NCI-H748 treated with DMSO at 0.1 percent for 48 hours (cell line): Measurements from ENCODE around the gene TMEM25.
"Not testable (repeated sequence)": the region's sequence is repeated elsewhere in the genome, so short reads cannot be mapped to it uniquely, and the experiment has no call there.

Experiments
- DNase-seq: peaks from one replicate; lab custom pipeline; 2025; lab: John Stamatoyannopoulos, UW

TMEM25 gene

DNA sequence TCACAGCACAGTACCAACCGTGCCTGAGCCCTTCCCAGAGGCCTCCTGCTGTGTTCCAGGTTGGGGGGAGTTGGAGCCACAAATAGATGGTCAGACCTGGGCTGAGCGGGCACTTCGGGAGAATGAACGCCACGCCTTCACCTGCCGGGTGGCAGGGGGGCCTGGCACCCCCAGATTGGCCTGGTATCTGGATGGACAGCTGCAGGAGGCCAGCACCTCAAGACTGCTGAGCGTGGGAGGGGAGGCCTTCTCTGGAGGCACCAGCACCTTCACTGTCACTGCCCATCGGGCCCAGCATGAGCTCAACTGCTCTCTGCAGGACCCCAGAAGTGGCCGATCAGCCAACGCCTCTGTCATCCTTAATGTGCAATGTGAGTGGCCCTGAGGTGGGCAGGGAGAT lies 1.1 kb downstream of the TMEM25 start:
- no peak for DNase-seq

DNA sequence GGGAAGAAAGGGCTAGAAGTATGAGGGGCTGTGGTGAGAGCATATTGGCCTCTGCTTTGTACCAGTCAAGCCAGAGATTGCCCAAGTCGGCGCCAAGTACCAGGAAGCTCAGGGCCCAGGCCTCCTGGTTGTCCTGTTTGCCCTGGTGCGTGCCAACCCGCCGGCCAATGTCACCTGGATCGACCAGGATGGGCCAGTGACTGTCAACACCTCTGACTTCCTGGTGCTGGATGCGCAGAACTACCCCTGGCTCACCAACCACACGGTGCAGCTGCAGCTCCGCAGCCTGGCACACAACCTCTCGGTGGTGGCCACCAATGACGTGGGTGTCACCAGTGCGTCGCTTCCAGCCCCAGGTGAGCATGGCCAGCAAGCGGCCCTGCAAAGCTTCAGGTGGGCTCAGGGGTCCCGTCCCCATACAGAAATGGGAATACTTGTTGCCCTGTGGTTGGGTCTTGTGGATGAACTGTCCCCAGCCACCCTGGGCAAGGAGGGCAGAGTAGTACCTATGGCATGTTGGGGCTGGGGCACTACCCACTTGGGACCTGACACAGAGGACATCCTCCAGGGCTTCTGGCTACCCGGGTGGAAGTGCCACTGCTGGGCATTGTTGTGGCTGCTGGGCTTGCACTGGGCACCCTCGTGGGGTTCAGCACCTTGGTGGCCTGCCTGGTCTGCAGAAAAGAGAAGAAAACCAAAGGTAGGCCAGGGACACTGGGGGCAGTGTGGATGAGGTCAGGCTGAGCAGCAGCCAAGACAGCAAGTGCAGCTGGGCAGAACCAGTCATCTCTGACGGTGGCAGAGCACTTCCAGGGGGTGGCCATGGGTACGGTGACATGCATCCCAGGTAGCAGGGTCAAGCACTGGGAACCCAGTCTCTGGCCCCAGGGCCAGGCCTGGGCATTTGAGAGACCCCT lies 2.1 kb downstream of the TMEM25 start:
- DNase-seq: no peak

DNA sequence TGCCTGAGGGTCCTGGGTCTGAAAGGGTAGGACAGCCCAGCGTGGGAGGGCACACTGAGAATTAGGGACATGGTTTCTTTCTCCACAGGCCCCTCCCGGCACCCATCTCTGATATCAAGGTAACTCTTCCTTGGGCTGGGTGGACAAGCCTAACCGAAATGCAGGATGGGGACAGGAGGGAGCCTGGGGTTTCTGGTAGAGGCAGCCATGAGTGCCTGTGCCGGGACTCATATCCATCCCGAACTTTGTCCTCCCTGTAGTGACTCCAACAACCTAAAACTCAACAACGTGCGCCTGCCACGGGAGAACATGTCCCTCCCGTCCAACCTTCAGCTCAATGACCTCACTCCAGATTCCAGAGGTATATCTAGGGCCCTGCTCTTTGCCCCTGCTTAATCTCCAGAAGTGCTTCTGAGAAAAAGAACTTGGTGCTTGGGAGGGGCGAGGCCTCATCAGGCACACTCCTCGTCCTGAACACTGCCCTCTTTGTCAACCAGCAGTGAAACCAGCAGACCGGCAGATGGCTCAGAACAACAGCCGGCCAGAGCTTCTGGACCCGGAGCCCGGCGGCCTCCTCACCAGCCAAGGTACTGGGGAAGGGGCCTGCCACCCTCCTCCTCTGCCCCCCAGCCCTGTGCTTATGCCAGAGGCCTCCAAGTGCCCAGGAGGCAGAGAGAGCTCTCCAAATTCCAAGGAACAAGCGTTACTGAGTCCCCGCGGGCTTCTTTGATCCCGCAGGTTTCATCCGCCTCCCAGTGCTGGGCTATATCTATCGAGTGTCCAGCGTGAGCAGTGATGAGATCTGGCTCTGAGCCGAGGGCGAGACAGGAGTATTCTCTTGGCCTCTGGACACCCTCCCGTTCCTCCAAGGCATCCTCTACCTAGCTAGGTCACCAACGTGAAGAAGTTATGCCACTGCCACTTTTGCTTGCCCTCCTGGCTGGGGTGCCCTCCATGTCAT lies 3.1 kb downstream of the TMEM25 start:
- DNase-seq: no peak

DNA sequence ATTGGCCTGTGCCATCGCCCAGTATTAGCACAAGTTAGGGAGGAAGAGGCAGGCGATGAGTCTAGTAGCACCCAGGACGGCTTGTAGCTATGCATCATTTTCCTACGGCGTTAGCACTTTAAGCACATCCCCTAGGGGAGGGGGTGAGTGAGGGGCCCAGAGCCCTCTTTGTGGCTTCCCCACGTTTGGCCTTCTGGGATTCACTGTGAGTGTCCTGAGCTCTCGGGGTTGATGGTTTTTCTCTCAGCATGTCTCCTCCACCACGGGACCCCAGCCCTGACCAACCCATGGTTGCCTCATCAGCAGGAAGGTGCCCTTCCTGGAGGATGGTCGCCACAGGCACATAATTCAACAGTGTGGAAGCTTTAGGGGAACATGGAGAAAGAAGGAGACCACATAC lies 4.3 kb downstream of the TMEM25 start:
- no peak for DNase-seq

DNA sequence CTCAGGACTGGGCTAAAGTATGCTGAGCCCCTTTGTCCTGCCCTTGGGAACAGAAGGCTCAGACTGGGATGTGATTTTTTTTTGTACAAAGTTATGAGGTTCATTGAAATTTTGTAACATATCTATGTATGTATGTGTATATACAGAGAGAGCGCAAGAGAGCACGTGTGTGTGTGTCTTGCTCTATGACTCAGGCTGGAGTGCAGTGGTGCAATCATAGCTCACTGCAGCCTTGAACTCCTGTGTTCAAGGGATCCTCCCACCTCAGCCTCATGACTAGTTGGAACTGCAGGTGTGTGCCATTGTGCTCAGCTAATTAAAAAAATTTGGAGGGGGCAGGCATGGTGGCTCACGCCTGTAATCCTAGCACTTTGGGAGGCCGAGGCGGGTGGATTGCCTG lies 5.7 kb downstream of the TMEM25 start:
- DNase-seq: no peak

DNA sequence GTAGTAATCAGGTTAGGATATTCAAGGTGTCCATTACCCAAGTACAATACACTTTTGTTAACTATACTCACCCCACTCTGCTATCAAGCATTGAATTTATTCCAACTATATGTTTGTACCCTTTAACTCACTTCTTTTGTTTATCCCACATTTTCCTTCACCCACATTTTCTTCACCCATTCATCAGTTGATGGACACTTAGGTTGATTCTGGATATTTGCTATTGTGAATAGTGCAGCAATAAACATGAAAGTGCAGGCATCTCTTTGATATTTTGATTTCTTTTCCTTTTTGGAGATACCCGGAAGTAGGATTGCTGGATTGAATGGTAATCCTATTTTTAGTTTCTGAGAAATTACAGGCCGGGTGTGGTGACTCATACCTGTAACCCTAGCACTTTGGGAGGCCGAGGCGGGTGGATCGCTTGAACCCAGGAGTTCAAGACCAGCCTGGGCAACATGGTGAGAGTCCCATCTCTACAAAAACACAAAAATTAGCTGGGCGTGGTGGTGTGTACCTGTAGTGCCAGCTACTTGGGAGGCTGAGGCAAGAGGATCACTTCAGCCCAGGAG lies 6.5 kb downstream of the TMEM25 start:
- DNase-seq: no peak

DNA sequence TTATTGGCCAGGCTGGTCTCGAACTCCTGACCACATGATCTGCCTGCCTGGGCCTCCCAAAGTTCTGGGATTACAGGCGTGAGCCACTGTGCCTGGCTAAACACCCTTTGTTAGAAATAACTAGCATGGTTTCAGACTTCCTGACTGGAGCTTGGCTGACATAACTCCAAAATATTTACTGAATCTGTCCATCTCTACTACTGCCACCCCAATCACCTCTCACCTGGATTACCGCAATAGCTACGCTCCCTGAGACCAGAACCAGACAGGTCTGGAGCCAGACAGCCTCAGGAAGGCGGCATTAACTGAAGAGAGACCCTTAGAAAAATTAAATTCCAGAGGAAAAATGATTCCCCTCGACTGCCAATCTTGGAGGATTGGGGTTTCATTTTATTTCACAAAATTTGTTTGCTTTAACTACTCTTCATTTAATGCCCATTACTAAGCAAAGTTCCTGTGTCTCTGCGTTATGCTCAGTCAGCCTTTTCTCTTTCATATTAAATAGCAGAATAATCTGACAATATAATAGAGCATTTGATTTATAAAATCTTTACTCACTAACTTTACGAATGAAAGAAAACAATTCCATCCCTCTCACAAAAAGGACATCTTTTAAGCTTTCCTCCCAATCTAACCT lies 13.1 kb downstream of the TMEM25 start:
- DNase-seq: no peak

DNA sequence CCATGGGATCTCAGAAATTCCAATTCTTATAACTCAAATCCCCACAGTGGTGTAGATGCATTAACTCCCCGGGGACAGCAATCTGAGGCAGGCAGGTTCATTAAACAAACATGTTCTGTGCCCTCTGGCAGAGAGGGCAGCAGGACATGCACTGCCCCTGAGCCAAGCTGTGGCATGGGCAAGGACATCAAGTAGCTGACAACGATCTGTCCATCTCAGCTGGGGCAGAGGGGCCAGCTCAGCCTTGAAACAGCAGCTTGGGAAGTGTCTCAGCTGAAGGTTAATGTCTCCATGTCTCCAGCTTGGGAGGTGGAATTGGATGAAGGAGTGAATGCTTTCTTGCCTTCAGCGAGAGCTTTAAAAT lies 13.6 kb downstream of the TMEM25 start:
- no peak for DNase-seq

DNA sequence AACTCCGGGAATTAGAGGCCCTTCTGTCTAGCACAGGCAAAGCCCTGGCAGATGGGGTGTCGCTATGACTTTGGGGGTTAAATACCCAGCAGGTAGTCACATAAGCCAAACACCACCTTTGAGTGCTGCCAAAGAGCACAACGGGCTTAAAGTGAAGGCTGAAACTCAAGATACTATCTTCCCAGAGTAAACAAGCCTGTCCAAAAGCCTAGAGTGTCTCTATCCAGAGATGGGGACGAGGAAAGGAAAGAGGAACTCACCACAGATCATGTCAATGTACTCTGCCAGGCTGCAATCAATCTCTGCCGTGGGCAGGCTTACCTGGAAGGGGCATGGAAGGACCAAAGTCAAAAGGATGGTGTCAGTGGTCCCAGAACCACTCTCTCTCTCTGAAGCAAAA lies 14.5 kb downstream of the TMEM25 start:
- no peak for DNase-seq

DNA sequence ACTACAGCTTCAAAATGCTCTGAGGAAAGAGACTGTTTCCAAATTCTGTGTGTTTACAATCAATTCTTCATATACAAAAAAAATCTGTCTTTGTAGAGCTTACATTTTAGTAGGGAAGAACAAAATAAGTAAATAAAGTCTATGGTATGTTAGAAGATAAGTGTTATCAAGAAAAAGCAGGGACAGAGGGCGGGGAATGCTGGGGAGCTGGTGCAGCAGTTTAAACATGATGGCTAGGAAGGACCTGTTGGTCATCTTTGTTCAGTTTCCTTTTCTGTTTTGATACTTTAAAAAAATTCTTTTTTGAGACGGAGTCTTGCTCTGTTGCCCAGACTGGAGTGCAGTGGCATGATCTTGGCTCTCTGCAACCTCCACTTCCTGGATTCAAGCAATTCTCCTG lies 16.1 kb downstream of the TMEM25 start:
- DNase-seq: no peak

DNA sequence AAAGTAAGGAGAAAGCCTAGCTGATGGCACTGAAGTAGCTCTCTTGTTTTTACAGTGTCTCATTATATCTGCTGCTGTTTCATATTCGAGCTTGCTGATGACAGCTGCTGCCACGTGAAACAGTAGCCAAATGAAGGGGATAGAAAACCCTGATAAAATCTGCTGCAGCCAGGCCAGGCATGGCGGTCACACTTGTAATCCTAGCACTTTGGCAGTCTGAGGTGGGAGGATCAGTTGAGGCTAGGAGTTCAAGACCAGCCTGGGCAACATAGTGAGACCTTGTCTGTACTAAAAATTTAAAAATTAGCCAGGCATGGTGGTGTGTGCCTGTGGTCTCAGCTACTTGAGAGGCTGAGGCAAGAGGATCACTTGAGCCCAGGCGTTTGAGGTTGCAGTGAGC lies 21.3 kb downstream of the TMEM25 start:
- no peak for DNase-seq

DNA sequence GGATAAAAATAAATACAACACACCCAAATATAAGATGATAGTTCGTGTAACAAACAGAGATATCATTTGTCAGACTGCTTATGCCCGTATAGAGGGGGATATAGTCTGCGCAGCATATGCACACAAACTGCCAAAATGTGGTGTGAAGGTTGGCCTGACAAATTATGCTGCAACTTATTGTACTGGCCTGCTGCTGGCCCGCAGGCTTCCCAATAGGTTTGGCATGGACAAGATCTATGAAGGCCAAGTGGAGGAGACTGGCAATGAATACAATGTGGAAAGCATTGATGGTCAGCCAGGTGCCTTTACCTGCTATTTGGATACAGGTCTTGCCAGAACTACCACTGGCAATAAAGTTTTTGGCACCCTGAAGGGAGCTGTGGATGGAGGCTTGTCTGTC lies 29.8 kb downstream of the TMEM25 start:
- no peak for DNase-seq

DNA sequence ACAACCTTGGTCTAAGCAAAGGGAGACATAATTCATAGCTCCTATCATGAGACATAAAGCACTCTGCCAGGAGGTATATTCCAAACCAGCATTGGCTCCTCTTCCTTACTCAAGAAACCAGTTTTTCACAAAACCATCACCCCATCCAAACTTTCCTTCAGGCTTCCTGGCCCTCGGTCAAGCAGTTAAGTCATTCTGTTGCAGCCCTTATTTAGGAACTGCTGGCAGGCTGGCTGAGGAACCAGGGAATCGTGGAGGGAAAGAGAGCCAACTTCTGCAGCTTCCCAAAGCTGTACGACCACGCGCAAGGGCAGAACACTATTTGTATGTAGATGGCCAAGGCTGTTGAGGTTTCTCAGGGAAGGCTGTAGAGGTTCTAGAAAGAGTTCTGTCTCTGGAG lies 34.1 kb downstream of the TMEM25 start:
- DNase-seq: no peak

DNA sequence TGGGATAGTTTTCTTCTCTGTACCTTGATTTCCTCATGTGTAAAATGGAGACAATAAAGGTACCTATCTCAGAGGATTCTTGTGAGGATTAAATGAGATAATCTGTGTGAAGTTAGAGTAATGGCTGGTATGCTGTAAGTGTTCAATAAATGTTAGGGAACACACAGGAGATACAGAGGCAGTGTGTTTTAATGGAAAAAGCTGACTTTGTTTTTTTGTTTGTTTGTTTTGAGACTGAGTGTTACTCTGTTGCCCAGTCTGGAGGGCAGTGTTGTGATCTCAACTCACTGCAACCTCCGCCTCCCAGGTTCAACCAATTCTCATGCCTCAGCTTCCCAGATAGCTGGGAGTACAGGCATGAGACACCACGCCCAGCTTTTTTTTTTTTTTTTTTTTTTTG lies 38.7 kb downstream of the TMEM25 start:
- DNase-seq: no peak

DNA sequence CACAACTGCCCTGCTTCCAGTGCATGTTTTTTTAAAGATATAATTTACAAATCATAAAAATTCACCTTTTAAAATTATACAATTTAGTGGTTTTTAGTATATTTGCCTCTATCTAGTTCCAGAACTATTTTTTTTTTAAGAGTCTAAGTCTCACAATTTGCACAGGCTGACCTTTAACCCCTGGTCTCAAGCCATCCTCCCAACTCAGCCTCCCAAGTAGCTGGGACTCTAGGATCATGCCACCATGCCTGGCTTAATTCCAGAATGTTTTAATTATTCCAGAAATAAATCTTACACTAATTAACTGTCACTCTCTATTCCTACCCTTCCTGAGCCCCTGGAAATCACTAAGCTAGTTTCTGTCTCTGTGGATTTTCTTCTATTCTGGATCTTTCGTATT lies 39.8 kb downstream of the TMEM25 start:
- DNase-seq: no peak

DNA sequence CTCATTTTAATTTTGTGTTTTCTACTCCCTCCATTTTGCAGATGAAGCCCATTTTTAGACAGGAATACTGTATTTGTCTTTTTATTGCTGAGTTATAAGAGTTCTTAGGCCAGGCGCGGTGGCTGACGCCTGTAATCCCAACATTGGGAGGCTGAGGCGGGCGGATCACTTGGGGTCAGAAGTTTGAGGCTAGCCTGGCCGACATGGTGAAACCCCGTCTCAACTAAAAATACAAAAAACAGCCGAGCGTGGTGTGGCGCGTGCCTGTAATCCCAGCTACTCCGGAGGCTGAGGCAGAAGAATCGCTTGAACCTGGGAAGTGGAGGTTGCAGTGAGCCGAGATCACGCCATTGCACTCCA lies 40.7 kb downstream of the TMEM25 start:
- DNase-seq: not testable (repeated sequence)

DNA sequence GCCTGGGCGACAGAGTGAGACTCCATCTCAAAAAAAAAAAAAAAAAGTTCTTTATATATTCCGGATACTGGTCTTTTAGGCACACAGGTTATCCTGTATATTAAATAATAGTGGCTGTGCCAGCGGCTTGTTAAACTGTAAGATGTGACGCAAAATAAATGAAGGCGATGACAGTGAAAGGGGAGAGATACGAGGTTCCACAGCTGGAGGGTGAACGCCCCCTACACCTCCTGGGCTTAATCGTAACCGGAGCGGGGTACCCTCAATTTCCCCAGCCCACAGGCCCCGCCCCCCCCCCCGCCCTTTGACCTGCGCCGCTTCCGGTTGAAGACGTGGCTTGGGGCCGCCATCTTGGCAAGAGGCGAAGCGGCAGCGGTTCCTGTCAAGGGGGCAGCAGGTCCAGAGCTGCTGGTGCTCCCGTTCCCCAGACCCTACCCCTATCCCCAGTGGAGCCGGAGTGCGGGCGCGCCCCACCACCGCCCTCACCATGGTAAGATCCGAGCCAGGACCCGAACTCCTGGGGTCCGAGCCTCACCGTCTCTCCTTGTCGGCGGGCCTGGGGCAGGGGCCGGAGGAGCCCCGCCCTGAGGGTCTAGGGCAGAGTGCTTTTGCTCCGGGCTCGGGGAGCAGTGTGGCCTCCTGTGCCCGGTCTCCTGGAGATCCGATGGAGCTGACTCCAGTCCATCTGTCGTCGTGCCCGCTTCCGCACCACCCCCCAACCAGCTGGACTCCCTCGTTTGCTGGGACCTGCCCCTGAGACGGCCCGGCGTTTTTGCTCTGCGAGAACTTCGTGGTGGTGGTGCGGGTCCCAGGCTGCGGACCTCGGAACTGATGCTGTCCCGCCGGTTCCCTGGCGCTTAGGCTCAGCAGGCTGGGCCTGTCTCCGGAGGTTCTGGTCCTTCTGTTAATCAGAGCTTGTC lies 41.3 kb downstream of the TMEM25 start, which contains the start of gene ARCN1:
TSS of gene ARCN1 (plus strand) at position 349 of the 920 bp plus-strand sequence. CDS start at position 488, 139 bp downstream.
- peak; percentile 45 for DNase-seq

DNA sequence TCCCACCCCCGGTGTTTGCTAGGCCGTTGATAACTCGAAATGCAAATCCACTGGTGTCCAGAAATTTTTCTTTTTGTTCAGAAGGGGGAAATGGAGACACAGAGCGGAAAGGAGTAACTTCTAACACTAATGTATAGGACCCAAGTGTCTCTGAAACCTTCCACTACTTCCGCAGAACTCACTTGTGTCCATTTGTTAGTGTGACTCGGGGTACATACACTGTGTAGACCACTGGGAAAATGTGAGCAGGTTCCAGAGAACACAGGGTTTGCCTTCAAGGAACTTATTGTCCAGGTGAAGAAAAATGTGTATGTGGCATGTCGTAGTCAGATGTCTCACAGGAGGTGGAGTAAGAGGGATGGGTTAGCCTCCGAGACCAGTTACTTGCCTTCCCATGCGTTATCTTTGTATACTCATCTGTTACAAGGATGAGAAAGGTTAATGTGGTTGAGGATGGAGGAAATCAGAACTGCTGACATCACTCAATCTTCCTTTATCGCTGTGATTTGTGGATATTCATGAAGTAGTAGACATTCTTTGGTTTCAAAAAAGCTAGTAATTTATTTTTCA lies 42.1 kb downstream of the TMEM25 start:
- no peak for DNase-seq

DNA sequence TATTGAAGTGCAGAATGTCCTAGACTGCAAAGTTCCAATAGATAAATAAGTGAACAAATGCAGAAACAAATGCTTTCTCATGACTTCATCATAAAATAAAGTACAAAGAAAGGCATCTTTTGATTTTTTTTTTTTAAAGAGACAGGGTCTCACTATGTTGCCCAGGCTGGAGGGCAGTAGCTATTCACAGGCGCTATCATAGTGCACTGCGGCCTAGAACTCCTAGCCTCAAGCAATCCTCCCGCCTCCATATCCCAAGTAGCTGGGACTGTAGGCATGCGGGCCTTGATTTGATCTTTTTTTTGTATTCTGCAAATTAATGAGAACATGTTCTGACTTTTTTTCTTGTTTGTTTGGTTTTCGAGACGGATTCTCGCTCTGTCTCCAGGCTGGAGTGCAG lies 43.6 kb downstream of the TMEM25 start:
- DNase-seq: no peak

DNA sequence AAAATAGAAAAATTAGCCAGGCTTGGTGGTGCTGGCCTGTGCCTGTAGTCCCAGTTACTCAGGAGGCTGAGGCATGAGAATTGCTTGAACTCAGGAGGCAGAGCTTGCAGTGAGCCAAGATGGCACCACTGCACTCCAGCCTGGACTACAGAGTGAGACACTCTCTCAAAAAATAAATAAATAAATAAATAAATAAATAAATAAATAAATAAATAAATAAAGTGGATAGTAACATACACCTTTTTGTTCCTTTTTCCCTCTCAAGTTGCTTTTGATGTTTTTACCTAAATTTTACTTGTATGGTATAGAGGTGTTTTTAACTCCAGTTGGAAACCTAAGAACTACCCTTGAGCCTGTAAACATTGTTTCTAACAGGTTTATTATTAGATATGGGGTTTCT lies 47.0 kb downstream of the TMEM25 start:
- not testable (repeated sequence) for DNase-seq

DNA sequence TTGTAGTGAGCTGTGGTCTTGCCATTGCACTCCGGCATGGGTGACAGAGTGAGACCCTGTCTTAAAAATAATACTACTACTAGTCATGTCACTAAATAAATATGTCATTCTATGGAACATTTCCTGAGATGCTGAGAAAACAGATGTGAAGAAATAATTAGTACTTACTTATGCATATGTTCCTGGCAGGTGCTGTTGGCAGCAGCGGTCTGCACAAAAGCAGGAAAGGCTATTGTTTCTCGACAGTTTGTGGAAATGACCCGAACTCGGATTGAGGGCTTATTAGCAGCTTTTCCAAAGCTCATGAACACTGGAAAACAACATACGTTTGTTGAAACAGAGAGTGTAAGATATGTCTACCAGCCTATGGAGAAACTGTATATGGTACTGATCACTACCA lies 50.1 kb downstream of the TMEM25 start:
- DNase-seq: no peak
